ENCODE data around the gene SMG6.

Gene SMG6

GRCh38 chr17:2181897-2182448, 121.6 kb downstream of the SMG6 start:
- H3K27ac ChIP-seq (ENCODE audit: insufficient read depth in 1 of 2, low read depth in 1 of 2, low read length in 2 of 2, poor library complexity in 1 of 2, severe bottlenecking in 2 of 2): no peak overlapping the region
- CTCF ChIA-PET: interaction anchor here (1.0 to 1.3 kb wide), 4 partner anchors 11 to 123 kb away, joined by 3 to 4 read pairs (median 4); no protein-coding TSS in a partner anchor
- WGBS (ENCODE audit: insufficient coverage): 90% methylated on average over 7 of the region's 8 CpGs
- H3K4me3 ChIP-seq (ENCODE audit: control insufficient read depth in 1 of 7, extremely low read depth in 1 of 7, insufficient read depth in 4 of 7, low read depth in 2 of 7, low read length in 6 of 7): no peak overlapping the region
- DNase-seq: no peak
- peaks cover 5 to 63% (median 31%) of the 10 kb centered on the region in 4 experiments for H3K36me3 ChIP-seq (ENCODE audit: control insufficient read depth in 4 of 4, insufficient read depth in 4 of 4, low read length in 3 of 4)
- POLR2A ChIA-PET: interaction anchor here (0.6 kb wide), 1 partner anchor 109 kb away, joined by 3 read pairs; no protein-coding TSS in a partner anchor
- H3K4me1 ChIP-seq (ENCODE audit: control extremely low read depth in 1 of 4, control insufficient read depth in 4 of 4, insufficient read depth in 4 of 4, low read length in 3 of 4): peaks cover 0 to 21% (median 11%) of the 10 kb centered on the region in 4 experiments
- no peaks in the 10 kb centered on the region for H3K27me3 ChIP-seq (replicated peaks in 2 of 5; ENCODE audit: control insufficient read depth in 4 of 5, insufficient read depth in 5 of 5, low read length in 4 of 5)
- H3K9me3 ChIP-seq (ENCODE audit: control extremely low read depth in 1 of 5, control insufficient read depth in 4 of 5, insufficient read depth in 2 of 5, low read depth in 1 of 5, low read length in 4 of 5): no peaks in the 10 kb centered on the region

- Histone ChIP-seq H3K27me3 (replicated peaks in 2 of 5; ENCODE audit: control insufficient read depth in 4 of 5, insufficient read depth in 5 of 5, low read length in 4 of 5) (no peaks in the 10 kb centered on the region), H3K4me1 (ENCODE audit: control extremely low read depth in 1 of 4, control insufficient read depth in 4 of 4, insufficient read depth in 4 of 4, low read length in 3 of 4) (peaks cover 0 to 21% (median 11%) of the 10 kb centered on the region in 4 experiments), H3K4me3 (ENCODE audit: control insufficient read depth in 1 of 7, extremely low read depth in 1 of 7, insufficient read depth in 4 of 7, low read depth in 2 of 7, low read length in 6 of 7) (no peak overlapping the region), H3K9me3 (ENCODE audit: control extremely low read depth in 1 of 5, control insufficient read depth in 4 of 5, insufficient read depth in 2 of 5, low read depth in 1 of 5, low read length in 4 of 5) (no peaks in the 10 kb centered on the region), H3K27ac (ENCODE audit: insufficient read depth in 1 of 2, low read depth in 1 of 2, low read length in 2 of 2, poor library complexity in 1 of 2, severe bottlenecking in 2 of 2) (no peak overlapping the region), H3K36me3 (ENCODE audit: control insufficient read depth in 4 of 4, insufficient read depth in 4 of 4, low read length in 3 of 4) (peaks cover 4 to 61% (median 27%) of the 10 kb centered on the region in 4 experiments)
- WGBS (ENCODE audit: insufficient coverage): 99% methylated on average over 10 of the region's 13 CpGs
- no peak for DNase-seq
- ChIA-PET POLR2A (interaction anchor here (0.6 kb wide), 1 partner anchor 109 kb away, joined by 3 read pairs; no protein-coding TSS in a partner anchor), CTCF (interaction anchor here (1.0 to 1.3 kb wide), 3 partner anchors 11 to 123 kb away, joined by 3 to 4 read pairs (median 3); no protein-coding TSS in a partner anchor)
Measured at GRCh38 chr17:2181206-2181896, 122.2 kb downstream of the SMG6 start.

- H3K36me3 ChIP-seq (ENCODE audit: control insufficient read depth in 4 of 4, insufficient read depth in 4 of 4, low read length in 3 of 4): peaks cover 4 to 62% (median 24%) of the 10 kb centered on the region in 4 experiments
- H3K4me1 ChIP-seq (ENCODE audit: control extremely low read depth in 1 of 4, control insufficient read depth in 4 of 4, insufficient read depth in 4 of 4, low read length in 3 of 4): peaks cover 0 to 21% (median 11%) of the 10 kb centered on the region in 4 experiments
- no peak overlapping the region for H3K4me3 ChIP-seq (ENCODE audit: control insufficient read depth in 1 of 7, extremely low read depth in 1 of 7, insufficient read depth in 4 of 7, low read depth in 2 of 7, low read length in 6 of 7)
- ChIA-PET CTCF (interaction anchor here (1.0 to 1.2 kb wide), 2 partner anchors 10 to 122 kb away, joined by 3 to 4 read pairs; no protein-coding TSS in a partner anchor), POLR2A (no interaction called here)
- H3K27me3 ChIP-seq (replicated peaks in 2 of 5; ENCODE audit: control insufficient read depth in 4 of 5, insufficient read depth in 5 of 5, low read length in 4 of 5): no peaks in the 10 kb centered on the region
- H3K9me3 ChIP-seq (ENCODE audit: control extremely low read depth in 1 of 5, control insufficient read depth in 4 of 5, insufficient read depth in 2 of 5, low read depth in 1 of 5, low read length in 4 of 5): no peaks in the 10 kb centered on the region
- H3K27ac ChIP-seq (ENCODE audit: insufficient read depth in 1 of 2, low read depth in 1 of 2, low read length in 2 of 2, poor library complexity in 1 of 2, severe bottlenecking in 2 of 2): no peak overlapping the region
- 100% methylated on average over 2 of the region's 2 CpGs for WGBS (ENCODE audit: insufficient coverage)
- DNase-seq: no peak
Measured at GRCh38 chr17:2180768-2181167, 122.8 kb downstream of the SMG6 start.

GRCh38 chr17:2179615-2180295, 123.8 kb downstream of the SMG6 start:
- Histone ChIP-seq H3K4me1 (ENCODE audit: control extremely low read depth in 1 of 4, control insufficient read depth in 4 of 4, insufficient read depth in 4 of 4, low read length in 3 of 4) (peaks cover 0 to 21% (median 15%) of the 10 kb centered on the region in 4 experiments), H3K27ac (ENCODE audit: insufficient read depth in 1 of 2, low read depth in 1 of 2, low read length in 2 of 2, poor library complexity in 1 of 2, severe bottlenecking in 2 of 2) (no peak overlapping the region), H3K9me3 (ENCODE audit: control extremely low read depth in 1 of 5, control insufficient read depth in 4 of 5, insufficient read depth in 2 of 5, low read depth in 1 of 5, low read length in 4 of 5) (no peaks in the 10 kb centered on the region), H3K4me3 (ENCODE audit: control insufficient read depth in 1 of 7, extremely low read depth in 1 of 7, insufficient read depth in 4 of 7, low read depth in 2 of 7, low read length in 6 of 7) (peak overlapping the region in 1 of 7 experiments; percentile 32), H3K27me3 (replicated peaks in 2 of 5; ENCODE audit: control insufficient read depth in 4 of 5, insufficient read depth in 5 of 5, low read length in 4 of 5) (no peaks in the 10 kb centered on the region), H3K36me3 (ENCODE audit: control insufficient read depth in 4 of 4, insufficient read depth in 4 of 4, low read length in 3 of 4) (peaks cover 2 to 62% (median 19%) of the 10 kb centered on the region in 4 experiments)
- peak in 1 of 3 donors; percentile 22 for DNase-seq
- ChIA-PET POLR2A (interaction anchor here (0.7 kb wide), 1 partner anchor 16 kb away, joined by 3 read pairs; no protein-coding TSS in a partner anchor), CTCF (interaction anchor here (0.7 to 3.7 kb wide), 13 partner anchors 9 to 122 kb away, joined by 3 to 18 read pairs (median 4); no protein-coding TSS in a partner anchor)
- WGBS (ENCODE audit: insufficient coverage): 21% methylated on average over 7 of the region's 9 CpGs

- CTCF ChIA-PET: interaction anchor here (0.7 to 3.7 kb wide), 18 partner anchors 8 to 121 kb away, joined by 3 to 18 read pairs (median 4); no protein-coding TSS in a partner anchor
Measured at GRCh38 chr17:2178798-2179501, 124.6 kb downstream of the SMG6 start.

GRCh38 chr17:2177235-2177811, 126.3 kb downstream of the SMG6 start:
- ChIA-PET POLR2A (no interaction called here), CTCF (interaction anchor here (0.6 to 3.7 kb wide), 14 partner anchors 9 to 123 kb away, joined by 3 to 18 read pairs (median 4); partner anchors contain the start of gene HIC1)
- H3K27me3 ChIP-seq (replicated peaks in 2 of 5; ENCODE audit: control insufficient read depth in 4 of 5, insufficient read depth in 5 of 5, low read length in 4 of 5): no peaks in the 10 kb centered on the region
- no peak overlapping the region for H3K27ac ChIP-seq (ENCODE audit: insufficient read depth in 1 of 2, low read depth in 1 of 2, low read length in 2 of 2, poor library complexity in 1 of 2, severe bottlenecking in 2 of 2)
- no peak for DNase-seq
- H3K4me3 ChIP-seq (ENCODE audit: control insufficient read depth in 1 of 7, extremely low read depth in 1 of 7, insufficient read depth in 4 of 7, low read depth in 2 of 7, low read length in 6 of 7): no peak overlapping the region
- H3K9me3 ChIP-seq (ENCODE audit: control extremely low read depth in 1 of 5, control insufficient read depth in 4 of 5, insufficient read depth in 2 of 5, low read depth in 1 of 5, low read length in 4 of 5): no peaks in the 10 kb centered on the region
- 93% methylated on average over 4 of the region's 4 CpGs for WGBS (ENCODE audit: insufficient coverage)
- peaks cover 2 to 72% (median 21%) of the 10 kb centered on the region in 4 experiments for H3K36me3 ChIP-seq (ENCODE audit: control insufficient read depth in 4 of 4, insufficient read depth in 4 of 4, low read length in 3 of 4)
- peaks cover 5 to 21% (median 15%) of the 10 kb centered on the region in 4 experiments for H3K4me1 ChIP-seq (ENCODE audit: control extremely low read depth in 1 of 4, control insufficient read depth in 4 of 4, insufficient read depth in 4 of 4, low read length in 3 of 4)

More at GRCh38 chr17:2178798-2179501, 124.6 kb downstream of the SMG6 start:
- peaks cover 2 to 68% (median 25%) of the 10 kb centered on the region in 4 experiments for H3K36me3 ChIP-seq (ENCODE audit: control insufficient read depth in 4 of 4, insufficient read depth in 4 of 4, low read length in 3 of 4)
- H3K27ac ChIP-seq (ENCODE audit: insufficient read depth in 1 of 2, low read depth in 1 of 2, low read length in 2 of 2, poor library complexity in 1 of 2, severe bottlenecking in 2 of 2): no peak overlapping the region
- H3K4me1 ChIP-seq (ENCODE audit: control extremely low read depth in 1 of 4, control insufficient read depth in 4 of 4, insufficient read depth in 4 of 4, low read length in 3 of 4): peaks cover 5 to 21% (median 15%) of the 10 kb centered on the region in 4 experiments
- peak overlapping the region in 1 of 7 experiments; percentile 32 for H3K4me3 ChIP-seq (ENCODE audit: control insufficient read depth in 1 of 7, extremely low read depth in 1 of 7, insufficient read depth in 4 of 7, low read depth in 2 of 7, low read length in 6 of 7)
- POLR2A ChIA-PET: interaction anchor here (0.7 kb wide), 1 partner anchor 16 kb away, joined by 3 read pairs; no protein-coding TSS in a partner anchor
- DNase-seq: peak in 2 of 3 donors; percentile 61 to 69
- H3K27me3 ChIP-seq (replicated peaks in 2 of 5; ENCODE audit: control insufficient read depth in 4 of 5, insufficient read depth in 5 of 5, low read length in 4 of 5): no peaks in the 10 kb centered on the region
- 48% methylated on average over 11 of the region's 15 CpGs for WGBS (ENCODE audit: insufficient coverage)
- no peaks in the 10 kb centered on the region for H3K9me3 ChIP-seq (ENCODE audit: control extremely low read depth in 1 of 5, control insufficient read depth in 4 of 5, insufficient read depth in 2 of 5, low read depth in 1 of 5, low read length in 4 of 5)

Measured in common myeloid progenitor, CD34-positive (primary cell).